K562 (cell line): ENCODE measurements around the gene EFCAB8.

Source experiments
- CEBPB ChIP-seq: fragments of 450-650 bp; IDR thresholded peaks from 2 replicates; pipeline ENCODE4 v1.6.1; 2016; ENCODE audit warnings: missing genetic modification characterization, missing compliant biosample characterization
- CHD4 ChIP-seq: fragments of 200-600 bp; sonication (generic); IDR thresholded peaks from 3 replicates; pipeline ENCODE4 v1.6.1; 2012; ENCODE audit warnings: low read depth, mild to moderate bottlenecking, mixed read lengths, low read length, inconsistent platforms; ENCODE audit not compliant: insufficient read depth, insufficient replicate concordance, poor library complexity, severe bottlenecking
- TF ChIP-seq, protein P1 (sequence below): fragments of 450-650 bp; IDR thresholded peaks from 2 replicates; pipeline ENCODE4 v1.6.1; 2016; ENCODE audit warnings: mild to moderate bottlenecking, moderate library complexity
- TF ChIP-seq, protein P2 (sequence below): fragments of 450-650 bp; IDR thresholded peaks from 2 replicates; pipeline ENCODE4 v1.6.1; 2017; ENCODE audit warnings: antibody characterized with exemption

DNA sequence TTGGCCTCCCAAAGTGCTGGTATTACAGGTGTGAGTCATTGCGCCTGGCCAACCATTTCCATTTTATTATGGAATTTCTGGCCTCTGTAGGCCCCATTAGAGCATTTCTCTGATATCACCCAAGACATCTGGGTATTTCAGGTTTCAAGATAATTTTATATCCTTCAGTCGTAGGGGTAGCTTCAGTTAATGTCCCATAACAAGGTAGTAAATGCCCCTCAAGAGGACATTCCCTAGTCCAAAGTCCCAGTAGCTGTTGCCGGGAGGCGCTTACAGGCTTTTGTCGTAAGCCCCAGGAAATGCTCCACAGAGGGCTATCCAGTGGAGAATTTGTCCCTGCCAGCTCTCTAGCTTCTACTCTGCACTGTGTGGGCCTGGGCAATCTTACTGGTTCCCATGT is 24.4 kb downstream of the EFCAB8 start:
- TF ChIP-seq, protein P1, sequence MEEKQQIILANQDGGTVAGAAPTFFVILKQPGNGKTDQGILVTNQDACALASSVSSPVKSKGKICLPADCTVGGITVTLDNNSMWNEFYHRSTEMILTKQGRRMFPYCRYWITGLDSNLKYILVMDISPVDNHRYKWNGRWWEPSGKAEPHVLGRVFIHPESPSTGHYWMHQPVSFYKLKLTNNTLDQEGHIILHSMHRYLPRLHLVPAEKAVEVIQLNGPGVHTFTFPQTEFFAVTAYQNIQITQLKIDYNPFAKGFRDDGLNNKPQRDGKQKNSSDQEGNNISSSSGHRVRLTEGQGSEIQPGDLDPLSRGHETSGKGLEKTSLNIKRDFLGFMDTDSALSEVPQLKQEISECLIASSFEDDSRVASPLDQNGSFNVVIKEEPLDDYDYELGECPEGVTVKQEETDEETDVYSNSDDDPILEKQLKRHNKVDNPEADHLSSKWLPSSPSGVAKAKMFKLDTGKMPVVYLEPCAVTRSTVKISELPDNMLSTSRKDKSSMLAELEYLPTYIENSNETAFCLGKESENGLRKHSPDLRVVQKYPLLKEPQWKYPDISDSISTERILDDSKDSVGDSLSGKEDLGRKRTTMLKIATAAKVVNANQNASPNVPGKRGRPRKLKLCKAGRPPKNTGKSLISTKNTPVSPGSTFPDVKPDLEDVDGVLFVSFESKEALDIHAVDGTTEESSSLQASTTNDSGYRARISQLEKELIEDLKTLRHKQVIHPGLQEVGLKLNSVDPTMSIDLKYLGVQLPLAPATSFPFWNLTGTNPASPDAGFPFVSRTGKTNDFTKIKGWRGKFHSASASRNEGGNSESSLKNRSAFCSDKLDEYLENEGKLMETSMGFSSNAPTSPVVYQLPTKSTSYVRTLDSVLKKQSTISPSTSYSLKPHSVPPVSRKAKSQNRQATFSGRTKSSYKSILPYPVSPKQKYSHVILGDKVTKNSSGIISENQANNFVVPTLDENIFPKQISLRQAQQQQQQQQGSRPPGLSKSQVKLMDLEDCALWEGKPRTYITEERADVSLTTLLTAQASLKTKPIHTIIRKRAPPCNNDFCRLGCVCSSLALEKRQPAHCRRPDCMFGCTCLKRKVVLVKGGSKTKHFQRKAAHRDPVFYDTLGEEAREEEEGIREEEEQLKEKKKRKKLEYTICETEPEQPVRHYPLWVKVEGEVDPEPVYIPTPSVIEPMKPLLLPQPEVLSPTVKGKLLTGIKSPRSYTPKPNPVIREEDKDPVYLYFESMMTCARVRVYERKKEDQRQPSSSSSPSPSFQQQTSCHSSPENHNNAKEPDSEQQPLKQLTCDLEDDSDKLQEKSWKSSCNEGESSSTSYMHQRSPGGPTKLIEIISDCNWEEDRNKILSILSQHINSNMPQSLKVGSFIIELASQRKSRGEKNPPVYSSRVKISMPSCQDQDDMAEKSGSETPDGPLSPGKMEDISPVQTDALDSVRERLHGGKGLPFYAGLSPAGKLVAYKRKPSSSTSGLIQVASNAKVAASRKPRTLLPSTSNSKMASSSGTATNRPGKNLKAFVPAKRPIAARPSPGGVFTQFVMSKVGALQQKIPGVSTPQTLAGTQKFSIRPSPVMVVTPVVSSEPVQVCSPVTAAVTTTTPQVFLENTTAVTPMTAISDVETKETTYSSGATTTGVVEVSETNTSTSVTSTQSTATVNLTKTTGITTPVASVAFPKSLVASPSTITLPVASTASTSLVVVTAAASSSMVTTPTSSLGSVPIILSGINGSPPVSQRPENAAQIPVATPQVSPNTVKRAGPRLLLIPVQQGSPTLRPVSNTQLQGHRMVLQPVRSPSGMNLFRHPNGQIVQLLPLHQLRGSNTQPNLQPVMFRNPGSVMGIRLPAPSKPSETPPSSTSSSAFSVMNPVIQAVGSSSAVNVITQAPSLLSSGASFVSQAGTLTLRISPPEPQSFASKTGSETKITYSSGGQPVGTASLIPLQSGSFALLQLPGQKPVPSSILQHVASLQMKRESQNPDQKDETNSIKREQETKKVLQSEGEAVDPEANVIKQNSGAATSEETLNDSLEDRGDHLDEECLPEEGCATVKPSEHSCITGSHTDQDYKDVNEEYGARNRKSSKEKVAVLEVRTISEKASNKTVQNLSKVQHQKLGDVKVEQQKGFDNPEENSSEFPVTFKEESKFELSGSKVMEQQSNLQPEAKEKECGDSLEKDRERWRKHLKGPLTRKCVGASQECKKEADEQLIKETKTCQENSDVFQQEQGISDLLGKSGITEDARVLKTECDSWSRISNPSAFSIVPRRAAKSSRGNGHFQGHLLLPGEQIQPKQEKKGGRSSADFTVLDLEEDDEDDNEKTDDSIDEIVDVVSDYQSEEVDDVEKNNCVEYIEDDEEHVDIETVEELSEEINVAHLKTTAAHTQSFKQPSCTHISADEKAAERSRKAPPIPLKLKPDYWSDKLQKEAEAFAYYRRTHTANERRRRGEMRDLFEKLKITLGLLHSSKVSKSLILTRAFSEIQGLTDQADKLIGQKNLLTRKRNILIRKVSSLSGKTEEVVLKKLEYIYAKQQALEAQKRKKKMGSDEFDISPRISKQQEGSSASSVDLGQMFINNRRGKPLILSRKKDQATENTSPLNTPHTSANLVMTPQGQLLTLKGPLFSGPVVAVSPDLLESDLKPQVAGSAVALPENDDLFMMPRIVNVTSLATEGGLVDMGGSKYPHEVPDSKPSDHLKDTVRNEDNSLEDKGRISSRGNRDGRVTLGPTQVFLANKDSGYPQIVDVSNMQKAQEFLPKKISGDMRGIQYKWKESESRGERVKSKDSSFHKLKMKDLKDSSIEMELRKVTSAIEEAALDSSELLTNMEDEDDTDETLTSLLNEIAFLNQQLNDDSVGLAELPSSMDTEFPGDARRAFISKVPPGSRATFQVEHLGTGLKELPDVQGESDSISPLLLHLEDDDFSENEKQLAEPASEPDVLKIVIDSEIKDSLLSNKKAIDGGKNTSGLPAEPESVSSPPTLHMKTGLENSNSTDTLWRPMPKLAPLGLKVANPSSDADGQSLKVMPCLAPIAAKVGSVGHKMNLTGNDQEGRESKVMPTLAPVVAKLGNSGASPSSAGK: no peak
- TF ChIP-seq CEBPB: no peak
- TF ChIP-seq CHD4: no peak
- TF ChIP-seq, protein P2, sequence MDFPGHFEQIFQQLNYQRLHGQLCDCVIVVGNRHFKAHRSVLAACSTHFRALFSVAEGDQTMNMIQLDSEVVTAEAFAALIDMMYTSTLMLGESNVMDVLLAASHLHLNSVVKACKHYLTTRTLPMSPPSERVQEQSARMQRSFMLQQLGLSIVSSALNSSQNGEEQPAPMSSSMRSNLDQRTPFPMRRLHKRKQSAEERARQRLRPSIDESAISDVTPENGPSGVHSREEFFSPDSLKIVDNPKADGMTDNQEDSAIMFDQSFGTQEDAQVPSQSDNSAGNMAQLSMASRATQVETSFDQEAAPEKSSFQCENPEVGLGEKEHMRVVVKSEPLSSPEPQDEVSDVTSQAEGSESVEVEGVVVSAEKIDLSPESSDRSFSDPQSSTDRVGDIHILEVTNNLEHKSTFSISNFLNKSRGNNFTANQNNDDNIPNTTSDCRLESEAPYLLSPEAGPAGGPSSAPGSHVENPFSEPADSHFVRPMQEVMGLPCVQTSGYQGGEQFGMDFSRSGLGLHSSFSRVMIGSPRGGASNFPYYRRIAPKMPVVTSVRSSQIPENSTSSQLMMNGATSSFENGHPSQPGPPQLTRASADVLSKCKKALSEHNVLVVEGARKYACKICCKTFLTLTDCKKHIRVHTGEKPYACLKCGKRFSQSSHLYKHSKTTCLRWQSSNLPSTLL: no peak
